BLaER1 (cell line): ENCODE measurements around the gene LRRC66.
A peak's percentile ranks its signal among the peaks of the same experiment; 100 is the strongest.

Experiments used
- H3K27ac ChIP-seq: shearing (Covaris generic); formaldehyde crosslinking; 2 replicates; pipeline ENCODE4 v1.8.1; 2022
- H3K27me3 ChIP-seq: shearing (Covaris generic); formaldehyde crosslinking; 2 replicates; pipeline ENCODE4 v1.8.1; 2022
- H3K36me3 ChIP-seq: shearing (Covaris generic); formaldehyde crosslinking; 2 replicates; pipeline ENCODE4 v1.8.1; 2022
- H3K4me1 ChIP-seq: shearing (Covaris generic); formaldehyde crosslinking; 2 replicates; pipeline ENCODE4 v1.8.1; 2022
- H3K4me2 ChIP-seq: shearing (Covaris generic); formaldehyde crosslinking; 2 replicates; pipeline ENCODE4 v1.8.1; 2022
- H3K4me3 ChIP-seq: shearing (Covaris generic); formaldehyde crosslinking; 2 replicates; pipeline ENCODE4 v1.8.1; 2022
- H3K9ac ChIP-seq: shearing (Covaris generic); formaldehyde crosslinking; 2 replicates; pipeline ENCODE4 v1.8.1; 2022
- H3K9me3 ChIP-seq: shearing (Covaris generic); formaldehyde crosslinking; 2 replicates; pipeline ENCODE4 v1.8.1; 2022
- H4K20me1 ChIP-seq: shearing (Covaris generic); formaldehyde crosslinking; 2 replicates; pipeline ENCODE4 v1.8.1; 2022
- Cebpa-rat ChIP-seq: shearing (Covaris generic); IDR thresholded peaks from 2 replicates; pipeline ENCODE4 v1.8.1; 2022

LRRC66 gene

GRCh38 chr4:52049266-52049665, 29.1 kb upstream of the LRRC66 start:
- Histone ChIP-seq H3K4me1 (no peaks in the 10 kb centered on the region), H3K27me3 (no peaks in the 10 kb centered on the region), H3K4me3 (no peak overlapping the region), H3K4me2 (no peak overlapping the region), H3K36me3 (no peaks in the 10 kb centered on the region), H3K9ac (no peak overlapping the region), H3K9me3 (peaks cover 19% of the 10 kb centered on the region), H4K20me1 (no peaks in the 10 kb centered on the region), H3K27ac (no peak overlapping the region)
- TF ChIP-seq Cebpa-rat = no peak

GRCh38 chr4:52045028-52045427, 24.9 kb upstream of the LRRC66 start:
- Histone ChIP-seq H3K4me2 (no peak overlapping the region), H3K4me3 (no peak overlapping the region), H3K36me3 (no peaks in the 10 kb centered on the region), H4K20me1 (no peaks in the 10 kb centered on the region), H3K27ac (no peak overlapping the region), H3K27me3 (no peaks in the 10 kb centered on the region), H3K4me1 (no peaks in the 10 kb centered on the region), H3K9me3 (0 out of 2 replicates have a peak, but pooled peaks cover 4% of the 10 kb centered on the region), H3K9ac (no peak overlapping the region)
- TF ChIP-seq Cebpa-rat = no peak

- Histone ChIP-seq H3K4me1 (peaks cover 26% of the 10 kb centered on the region), H3K4me2 (peak within 1 kb of the TSS; percentile 90), H3K4me3 (peak within 1 kb of the TSS; percentile 79), H3K9me3 (no peaks in the 10 kb centered on the region), H3K9ac (peak within 1 kb of the TSS; percentile 85), H3K36me3 (no peaks in the 10 kb centered on the region), H3K27ac (peak within 1 kb of the TSS; percentile 80), H3K27me3 (no peaks in the 10 kb centered on the region), H4K20me1 (no peaks in the 10 kb centered on the region)
- TF ChIP-seq Cebpa-rat = no peak
These were observed 18.1 kb upstream of the LRRC66 start, which contains the start of gene SGCB for GRCh38 chr4:52038103-52038912. SGCB (minus strand) TSS chr4:52038299; CDS start chr4:52038259, 40 bp downstream.

GRCh38 chr4:52037689-52038102, 17.5 kb upstream of the LRRC66 start:
- peak overlapping the region; percentile 80 for H3K27ac ChIP-seq

GRCh38 chr4:52036886-52037530, 16.8 kb upstream of the LRRC66 start:
- Histone ChIP-seq H3K4me1 (peaks cover 26% of the 10 kb centered on the region), H3K4me2 (peak overlapping the region; percentile 90), H3K9me3 (no peaks in the 10 kb centered on the region), H3K36me3 (peaks cover 2% of the 10 kb centered on the region; the same call in 1 of the 2 replicates), H3K27me3 (no peaks in the 10 kb centered on the region), H3K27ac (peak overlapping the region; percentile 80; the same call in 1 of the 2 replicates), H3K9ac (peak overlapping the region; percentile 85), H4K20me1 (no peaks in the 10 kb centered on the region), H3K4me3 (peak overlapping the region; percentile 79)
- no peak for TF ChIP-seq Cebpa-rat

More at GRCh38 chr4:52037689-52038102, 17.5 kb upstream of the LRRC66 start:
- Histone ChIP-seq H3K4me2 (peak overlapping the region; percentile 90), H3K36me3 (no peaks in the 10 kb centered on the region; the same call in 1 of the 2 replicates), H3K27me3 (no peaks in the 10 kb centered on the region), H4K20me1 (no peaks in the 10 kb centered on the region), H3K9me3 (no peaks in the 10 kb centered on the region), H3K9ac (peak overlapping the region; percentile 85), H3K4me1 (peaks cover 26% of the 10 kb centered on the region), H3K4me3 (peak overlapping the region; percentile 79)
- no peak for TF ChIP-seq Cebpa-rat

- Histone ChIP-seq H3K4me3 (no peak overlapping the region), H3K4me1 (peaks cover 26% of the 10 kb centered on the region), H3K36me3 (peaks cover 18% of the 10 kb centered on the region; the same call in 1 of the 2 replicates), H3K27me3 (no peaks in the 10 kb centered on the region), H3K9me3 (no peaks in the 10 kb centered on the region), H3K27ac (no peak overlapping the region), H3K9ac (no peak overlapping the region), H4K20me1 (no peaks in the 10 kb centered on the region), H3K4me2 (no peak overlapping the region)
- no peak for TF ChIP-seq Cebpa-rat
These were observed 15.0 kb upstream of the LRRC66 start for GRCh38 chr4:52035190-52035589.

- peaks cover 14% of the 10 kb centered on the region for H3K4me1 ChIP-seq
- H3K4me2 ChIP-seq = no peak overlapping the region
- TF ChIP-seq Cebpa-rat = no peak
- H3K4me3 ChIP-seq = no peak overlapping the region
- H3K27ac ChIP-seq = no peak overlapping the region
- no peaks in the 10 kb centered on the region for H3K9me3 ChIP-seq
- no peak overlapping the region for H3K9ac ChIP-seq
- no peaks in the 10 kb centered on the region for H3K27me3 ChIP-seq
- peaks cover 37% of the 10 kb centered on the region; the same call in 1 of the 2 replicates for H3K36me3 ChIP-seq
- no peaks in the 10 kb centered on the region for H4K20me1 ChIP-seq
These were observed 11.8 kb upstream of the LRRC66 start for GRCh38 chr4:52032005-52032404.

GRCh38 chr4:52028970-52029369, 8.8 kb upstream of the LRRC66 start:
- Histone ChIP-seq H3K9me3 (no peaks in the 10 kb centered on the region), H3K36me3 (peaks cover 55% of the 10 kb centered on the region), H3K27me3 (no peaks in the 10 kb centered on the region), H3K4me1 (no peaks in the 10 kb centered on the region), H3K4me2 (no peak overlapping the region), H3K9ac (no peak overlapping the region), H4K20me1 (no peaks in the 10 kb centered on the region), H3K27ac (no peak overlapping the region), H3K4me3 (no peak overlapping the region)
- no peak for TF ChIP-seq Cebpa-rat

GRCh38 chr4:52017814-52018213, 2.3 kb downstream of the LRRC66 start:
- no peak overlapping the region for H3K4me3 ChIP-seq
- no peaks in the 10 kb centered on the region for H4K20me1 ChIP-seq
- H3K9me3 ChIP-seq = no peaks in the 10 kb centered on the region
- H3K27me3 ChIP-seq = no peaks in the 10 kb centered on the region
- no peak overlapping the region for H3K4me2 ChIP-seq
- H3K4me1 ChIP-seq = peaks cover 10% of the 10 kb centered on the region; the same call in 1 of the 2 replicates
- H3K9ac ChIP-seq = no peak overlapping the region
- TF ChIP-seq Cebpa-rat = no peak
- H3K27ac ChIP-seq = no peak overlapping the region
- peaks cover 23% of the 10 kb centered on the region for H3K36me3 ChIP-seq

- no peak overlapping the region for H3K9ac ChIP-seq
- H3K27me3 ChIP-seq = no peaks in the 10 kb centered on the region
- no peaks in the 10 kb centered on the region for H3K9me3 ChIP-seq
- no peak overlapping the region for H3K27ac ChIP-seq
- H3K4me2 ChIP-seq = no peak overlapping the region
- peaks cover 14% of the 10 kb centered on the region for H3K36me3 ChIP-seq
- no peaks in the 10 kb centered on the region for H4K20me1 ChIP-seq
- peaks cover 10% of the 10 kb centered on the region; the same call in 1 of the 2 replicates for H3K4me1 ChIP-seq
- H3K4me3 ChIP-seq = no peak overlapping the region
- no peak for TF ChIP-seq Cebpa-rat
These were observed 3.2 kb downstream of the LRRC66 start for GRCh38 chr4:52016981-52017380.
